Heart left ventricle (tissue), 16 donors: ENCODE measurements around the gene EVI2A. TPM values are rescaled to one million over a fixed set of nuclear protein-coding genes. Genes with fewer than 3 reads are reported as not detected.

Source experiments
- ATAC-seq, 4 donors: fragments of 200-7000 bp; cut with Tn5 transposase; one replicate each; pipeline ENCODE4 v1.9.1; 2020 to 2022; ENCODE audit warnings: moderate library complexity in 4 of 4, mild to moderate bottlenecking in 3 of 4, moderate number of reproducible peaks in 1 of 4
- DNase-seq, 5 donors: peaks; one replicate each; pipeline ENCODE4 v3.0.0-alpha.2; 2020
- H3K27ac ChIP-seq, 12 donors: fragments of 200-600 bp; sonication (generic) in 4 of 12; one replicate each; pipeline versions ENCODE4 v1.5.0 to v1.8.0; 2016 to 2022; ENCODE audit warnings: mild to moderate bottlenecking in 2 of 12
- H3K27me3 ChIP-seq, 9 donors: fragments of 200-600 bp; sonication (generic) in 2 of 9; one replicate each; pipeline versions ENCODE4 v1.5.1 to v1.8.0; 2016 to 2022; ENCODE audit warnings: mild to moderate bottlenecking in 3 of 9
- H3K36me3 ChIP-seq, 9 donors: fragments of 200-600 bp; sonication (generic) in 2 of 9; one replicate each; pipeline versions ENCODE4 v1.5.0 to v1.8.0; 2018 to 2022; ENCODE audit warnings: mild to moderate bottlenecking in 2 of 9
- H3K4me1 ChIP-seq, 12 donors: fragments of 200-600 bp; sonication (generic) in 4 of 12; one replicate each; pipeline versions ENCODE4 v1.5.0 to v1.8.0; 2016 to 2022; ENCODE audit warnings: mild to moderate bottlenecking in 3 of 12
- H3K4me3 ChIP-seq, 12 donors: fragments of 200-600 bp; sonication (generic) in 4 of 12; one replicate each; pipeline versions ENCODE4 v1.5.0 to v1.8.0; 2017 to 2022; ENCODE audit warnings: mild to moderate bottlenecking in 9 of 12, moderate library complexity in 4 of 12
- H3K9me3 ChIP-seq, 12 donors: fragments of 200-600 bp; sonication (generic) in 4 of 12; one replicate each; pipeline versions ENCODE4 v1.5.0 to v1.8.0; 2016 to 2022; ENCODE audit warnings: mild to moderate bottlenecking in 1 of 12
- POLR2A ChIP-seq, 2 donors: fragments of 450-650 bp; IDR thresholded peaks; one replicate each; pipeline ENCODE4 v1.6.1; 2017; ENCODE audit warnings: antibody characterized with exemption in 2 of 2, mild to moderate bottlenecking in 2 of 2, moderate library complexity in 2 of 2
- WGBS, 4 donors: extraction: QIAGEN DNeasy Blood & Tissue Kit in 2 of 4; methylation state at CpG; one replicate each; pipeline versions ENCODE4 v1.1.5 to v1.1.7; 2013 to 2018; 5-methylcytosine and 5-hydroxymethylcytosine counted together
- intact Hi-C, 10 donors: fragments of 100-400 bp; cut with DNase I; formaldehyde crosslinking; loops; one replicate each; pipeline versions ENCODE4 v1.11.1 to v1.14.2; 2022
- polyA plus RNA-seq, 2 donors: library from polyadenylated mRNA; stranded (reverse); fragments of 200-250 nt; gene quantifications; one replicate each; pipeline ENCODE4 v1.2.3, GENCODE V29; 2013
- total RNA-seq, 9 donors: library from RNA; depleted of rRNA in 2 of 9; stranded (reverse); fragments of >200 nt in 2 of 9; fragmentation: NEBNext Ultra II Directional in 3 of 9; extraction: Animal tissue kit (Norgen Biotek cat#: 25700) in 3 of 9; gene quantifications; one replicate each; pipeline versions ENCODE4 v1.1.0 to v1.2.4, GENCODE V29; 2016 to 2023
- TF ChIP-seq, protein P1 (sequence below), 12 donors: fragments of 200-600 bp; sonication (generic) in 4 of 12; IDR thresholded peaks; one replicate each; pipeline versions ENCODE4 v1.5.0 to v1.8.0; 2018 to 2022; ENCODE audit warnings: antibody characterized with exemption in 12 of 12, mild to moderate bottlenecking in 5 of 12
- donor health status: ischemic (EF 13 %, LVEDD 7.1; RV severe dilation, severe dysfunction).
- donor health status: healthy with polysubstance abuse.
- donor health status: DM: no; HTN: yes; CAD: no.
- donor health status: DM: no; HTN: no; CAD: no.
- donor health status: ischemic (EF 25% LVEDD 6.9; RV normal size, moderate dysfunction).
- donor health status: ischemic (EF 25% LVEDD 5.7; RV mildly dilated, moderate dysfunction).
- donor health status: healthy.
- donor health status: DM: yes; HTN: yes; CAD: no.
- donor health status: ischemic (EF 35%, LVEDD 5.7; RV mildly dilated, moderate dysfunction).
- donor health status: nonischemic (EF 11% LVEDD 7.7; RV severe dilation, severe dysfunction).
- donor health status: DM: yes; HTN: yes; CAD: no.
- donor health status: PGD.
- donor health status: ischemic (EF 29% LVEDD 5.4; RV normal size, mild dysfunction).
- donor health status: nonischemic (EF 23%, LVEDD 6.1; RV moderate dilation, normal function).

Gene EVI2A
- total and polyA plus RNA-seq, 11 donors: 0.63 to 13.3 (median 1.9) TPM

DNA sequence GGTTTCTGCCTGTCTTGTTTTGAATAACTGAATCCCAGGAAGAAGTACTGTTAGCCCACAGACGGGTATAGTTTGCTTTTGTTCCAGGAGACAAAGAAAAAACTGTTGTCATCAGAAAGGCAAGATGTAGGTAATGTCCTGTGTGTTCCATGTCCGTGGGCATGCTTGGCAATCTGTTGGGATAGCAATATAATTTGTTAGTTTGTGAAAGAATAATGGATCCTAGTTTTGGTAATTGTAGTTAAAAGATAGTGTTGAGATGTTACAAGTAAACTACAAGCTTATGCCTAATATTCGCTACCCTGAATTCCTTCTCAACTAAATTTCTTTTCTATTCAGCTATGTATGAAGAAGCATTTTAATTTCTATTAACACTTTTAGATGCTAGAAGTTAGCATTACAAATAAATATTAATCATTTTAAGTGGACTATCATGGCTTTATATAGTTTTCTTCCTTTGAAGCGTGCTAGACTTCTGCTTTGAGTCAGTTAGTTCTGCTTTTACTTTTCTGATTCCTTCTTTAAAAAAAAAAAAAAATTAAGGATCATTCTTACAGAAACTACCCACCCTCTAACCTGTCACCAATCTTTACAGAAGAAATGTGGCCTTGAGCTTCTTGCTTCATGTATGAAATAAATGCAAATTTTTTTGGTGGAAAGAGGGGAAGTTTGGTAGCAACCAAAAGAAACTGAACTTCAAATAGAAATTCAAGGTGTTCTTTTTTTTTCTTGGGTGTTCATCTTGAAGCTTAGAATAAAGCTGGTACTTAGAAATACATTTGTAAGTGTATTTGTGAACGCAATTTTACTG lies 2.4 kb downstream of the EVI2A start:
- intact Hi-C loops: no loop called here
- H3K4me1 ChIP-seq: peaks cover 0 to 59% (median 6%) of the 10 kb centered on the region in 12 donors
- DNase-seq: no peak
- H3K9me3 ChIP-seq: no peaks in the 10 kb centered on the region
- no peak for ATAC-seq
- peaks cover 0 to 7% (median 0%) of the 10 kb centered on the region in 9 donors for H3K36me3 ChIP-seq
- H3K27ac ChIP-seq: peak overlapping the region; percentile 15 to 86 (median 60)
- no peak for TF ChIP-seq POLR2A (IDR thresholded peaks at IDR 0.05)
- TF ChIP-seq, protein P1, sequence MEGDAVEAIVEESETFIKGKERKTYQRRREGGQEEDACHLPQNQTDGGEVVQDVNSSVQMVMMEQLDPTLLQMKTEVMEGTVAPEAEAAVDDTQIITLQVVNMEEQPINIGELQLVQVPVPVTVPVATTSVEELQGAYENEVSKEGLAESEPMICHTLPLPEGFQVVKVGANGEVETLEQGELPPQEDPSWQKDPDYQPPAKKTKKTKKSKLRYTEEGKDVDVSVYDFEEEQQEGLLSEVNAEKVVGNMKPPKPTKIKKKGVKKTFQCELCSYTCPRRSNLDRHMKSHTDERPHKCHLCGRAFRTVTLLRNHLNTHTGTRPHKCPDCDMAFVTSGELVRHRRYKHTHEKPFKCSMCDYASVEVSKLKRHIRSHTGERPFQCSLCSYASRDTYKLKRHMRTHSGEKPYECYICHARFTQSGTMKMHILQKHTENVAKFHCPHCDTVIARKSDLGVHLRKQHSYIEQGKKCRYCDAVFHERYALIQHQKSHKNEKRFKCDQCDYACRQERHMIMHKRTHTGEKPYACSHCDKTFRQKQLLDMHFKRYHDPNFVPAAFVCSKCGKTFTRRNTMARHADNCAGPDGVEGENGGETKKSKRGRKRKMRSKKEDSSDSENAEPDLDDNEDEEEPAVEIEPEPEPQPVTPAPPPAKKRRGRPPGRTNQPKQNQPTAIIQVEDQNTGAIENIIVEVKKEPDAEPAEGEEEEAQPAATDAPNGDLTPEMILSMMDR (IDR thresholded peaks at IDR 0.05): no peak
- peak overlapping the region in 10 of 12 donors; percentile 1 to 60 (median 30) for H3K4me3 ChIP-seq
- WGBS, 4 donors: 78 to 82% (median 80%) methylated on average over 5 of the region's 5 CpGs
- H3K27me3 ChIP-seq: no peaks in the 10 kb centered on the region

DNA sequence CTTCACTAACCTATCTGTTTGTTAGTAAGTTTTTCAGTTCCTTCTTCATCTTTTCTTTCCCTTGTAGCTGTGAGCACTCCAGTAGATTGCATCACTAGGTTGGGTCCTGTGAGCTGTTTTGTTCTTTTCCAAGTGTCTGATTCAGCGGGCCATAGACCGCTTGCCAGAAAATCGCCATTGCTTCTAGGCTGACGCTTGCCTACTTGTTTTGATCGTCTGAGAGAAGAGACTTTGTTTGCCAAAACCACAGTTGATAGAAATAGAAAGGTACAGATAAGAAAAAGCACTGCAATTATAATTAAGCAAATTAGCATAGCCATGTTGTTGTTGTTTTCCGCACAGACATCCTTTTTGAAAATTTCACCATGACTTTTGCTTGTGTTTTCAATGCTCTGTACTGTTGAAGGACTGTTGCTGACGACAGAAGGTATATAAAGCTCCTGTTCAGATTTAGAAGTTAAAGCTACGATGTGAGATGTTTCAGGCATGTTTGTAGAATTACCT lies 3.1 kb downstream of the EVI2A start:
- Histone ChIP-seq H3K4me1 (peaks cover 0 to 59% (median 6%) of the 10 kb centered on the region in 12 donors), H3K9me3 (no peaks in the 10 kb centered on the region), H3K27me3 (no peaks in the 10 kb centered on the region), H3K4me3 (peak overlapping the region in 9 of 12 donors; percentile 1 to 60 (median 30)), H3K27ac (peak overlapping the region; percentile 15 to 86 (median 60)), H3K36me3 (peaks cover 0 to 7% (median 0%) of the 10 kb centered on the region in 9 donors)
- ATAC-seq (peak; percentile 83 to 93 (median 90)), DNase-seq (peak in 4 of 5 donors; percentile 41 to 74 (median 54))
- intact Hi-C loops: no loop called here
- 48 to 63% (median 59%) methylated on average over 8 of the region's 8 CpGs for WGBS, 4 donors
- TF ChIP-seq, protein P1 (IDR thresholded peaks at IDR 0.05): no peak
- TF ChIP-seq POLR2A (IDR thresholded peaks at IDR 0.05): no peak

DNA sequence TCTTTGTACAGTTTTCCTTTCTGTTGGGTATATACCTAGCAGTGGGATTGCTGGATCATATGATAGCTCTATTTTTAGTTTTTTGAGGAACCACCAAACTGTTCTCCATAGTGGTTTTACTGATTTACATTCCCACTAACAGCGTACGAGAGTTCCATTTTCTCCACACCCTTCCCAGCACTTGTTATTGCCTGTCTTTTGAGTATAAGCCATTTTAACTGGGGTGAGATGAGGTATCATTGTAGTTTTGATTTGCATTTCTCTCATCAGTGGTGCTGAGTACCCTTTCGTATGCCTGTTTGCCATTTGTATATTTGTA lies 6.7 kb downstream of the EVI2A start:
- H3K4me3 ChIP-seq: peak overlapping the region in 1 of 12 donors; percentile 61
- 93 to 97% (median 94%) methylated on average over 3 of the region's 3 CpGs for WGBS, 4 donors
- H3K9me3 ChIP-seq: no peaks in the 10 kb centered on the region
- intact Hi-C loops: no loop called here
- no peaks in the 10 kb centered on the region for H3K27me3 ChIP-seq
- no peak for DNase-seq
- TF ChIP-seq, protein P1 (IDR thresholded peaks at IDR 0.05): no peak
- no peak for TF ChIP-seq POLR2A (IDR thresholded peaks at IDR 0.05)
- H3K4me1 ChIP-seq: peaks cover 0 to 46% (median 6%) of the 10 kb centered on the region in 12 donors
- peak overlapping the region in 1 of 12 donors; percentile 88 for H3K27ac ChIP-seq
- no peak for ATAC-seq
- peaks cover 0 to 7% (median 0%) of the 10 kb centered on the region in 9 donors for H3K36me3 ChIP-seq
